ENCODE results near the gene CST7.
A peak's percentile ranks its signal among the peaks of the same experiment; 100 is the strongest.
"Not testable (repeated sequence)": the region's sequence is repeated elsewhere in the genome, so short reads cannot be mapped to it uniquely, and the experiment has no call there.

Gene CST7

DNA sequence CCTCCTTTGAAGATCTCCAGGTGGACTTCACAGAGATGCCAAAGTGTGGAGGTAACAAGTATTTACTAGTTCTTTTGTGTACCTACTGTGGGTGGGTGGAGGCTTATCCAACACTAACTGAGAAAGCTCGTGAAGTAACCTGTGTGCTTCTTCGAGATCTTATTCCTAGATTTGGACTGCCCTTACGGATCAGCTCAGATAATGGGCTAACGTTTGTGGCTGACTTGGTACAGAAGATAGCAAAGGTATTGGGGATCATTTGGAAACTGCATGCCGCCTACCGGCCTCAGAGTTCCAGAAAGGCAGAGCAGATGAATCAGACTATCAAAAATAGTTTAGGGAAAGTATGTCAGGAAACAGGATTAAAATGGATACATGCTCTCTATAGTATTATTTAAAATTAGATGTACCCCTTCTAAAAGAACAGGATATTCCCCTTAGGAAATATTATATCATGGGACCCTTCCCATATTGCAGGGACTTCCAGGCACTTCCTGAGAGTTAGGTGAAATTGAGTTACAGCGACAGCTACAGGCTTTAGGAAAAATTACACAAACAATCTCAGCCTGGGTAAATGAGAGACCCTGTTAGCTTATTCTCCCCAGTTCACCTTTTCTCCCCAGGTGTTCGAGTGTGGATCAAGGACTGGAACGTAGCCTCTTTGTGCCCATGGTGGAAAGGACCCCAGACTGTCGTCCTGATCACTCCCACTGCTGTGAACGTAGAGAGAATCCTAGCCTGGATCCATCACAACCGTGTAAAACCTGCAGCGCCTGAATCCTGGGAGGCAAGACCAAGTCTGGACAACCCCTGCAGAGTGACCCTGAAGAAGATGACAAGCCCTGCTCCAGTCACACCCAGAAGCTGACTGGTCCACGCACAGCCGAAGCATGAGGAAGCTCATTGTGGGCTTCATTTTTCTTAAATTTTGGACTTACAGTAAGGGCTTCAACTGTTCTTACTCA lies 18.1 kb upstream of the CST7 start:
- not testable (repeated sequence) for H3F3A ChIP-seq (ENCODE audit: control insufficient read depth, insufficient read depth); H3K4me3 ChIP-seq (ENCODE audit: low read length); H3K79me2 ChIP-seq (ENCODE audit: control insufficient read depth, low read length); H3K9me3 ChIP-seq (ENCODE audit: control insufficient read depth, insufficient read depth, low read length); H3K9me2 ChIP-seq (replicated peaks; ENCODE audit: control insufficient read depth, low read length); H3K4me1 ChIP-seq (ENCODE audit: control insufficient read depth, low read length); H3K4me2 ChIP-seq (ENCODE audit: low read length); H3K27ac ChIP-seq (ENCODE audit: low read depth, low read length); H3K36me3 ChIP-seq (ENCODE audit: control insufficient read depth, low read length); H4K20me1 ChIP-seq (ENCODE audit: control insufficient read depth, insufficient read depth, low read depth, low read length); H3K27me3 ChIP-seq (ENCODE audit: control insufficient read depth, low read length)
- TF ChIP-seq, protein P1, sequence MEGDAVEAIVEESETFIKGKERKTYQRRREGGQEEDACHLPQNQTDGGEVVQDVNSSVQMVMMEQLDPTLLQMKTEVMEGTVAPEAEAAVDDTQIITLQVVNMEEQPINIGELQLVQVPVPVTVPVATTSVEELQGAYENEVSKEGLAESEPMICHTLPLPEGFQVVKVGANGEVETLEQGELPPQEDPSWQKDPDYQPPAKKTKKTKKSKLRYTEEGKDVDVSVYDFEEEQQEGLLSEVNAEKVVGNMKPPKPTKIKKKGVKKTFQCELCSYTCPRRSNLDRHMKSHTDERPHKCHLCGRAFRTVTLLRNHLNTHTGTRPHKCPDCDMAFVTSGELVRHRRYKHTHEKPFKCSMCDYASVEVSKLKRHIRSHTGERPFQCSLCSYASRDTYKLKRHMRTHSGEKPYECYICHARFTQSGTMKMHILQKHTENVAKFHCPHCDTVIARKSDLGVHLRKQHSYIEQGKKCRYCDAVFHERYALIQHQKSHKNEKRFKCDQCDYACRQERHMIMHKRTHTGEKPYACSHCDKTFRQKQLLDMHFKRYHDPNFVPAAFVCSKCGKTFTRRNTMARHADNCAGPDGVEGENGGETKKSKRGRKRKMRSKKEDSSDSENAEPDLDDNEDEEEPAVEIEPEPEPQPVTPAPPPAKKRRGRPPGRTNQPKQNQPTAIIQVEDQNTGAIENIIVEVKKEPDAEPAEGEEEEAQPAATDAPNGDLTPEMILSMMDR (IDR thresholded peaks at IDR 0.05; ENCODE audit: low read depth, low read length, poor library complexity, severe bottlenecking) = peak; percentile 57

DNA sequence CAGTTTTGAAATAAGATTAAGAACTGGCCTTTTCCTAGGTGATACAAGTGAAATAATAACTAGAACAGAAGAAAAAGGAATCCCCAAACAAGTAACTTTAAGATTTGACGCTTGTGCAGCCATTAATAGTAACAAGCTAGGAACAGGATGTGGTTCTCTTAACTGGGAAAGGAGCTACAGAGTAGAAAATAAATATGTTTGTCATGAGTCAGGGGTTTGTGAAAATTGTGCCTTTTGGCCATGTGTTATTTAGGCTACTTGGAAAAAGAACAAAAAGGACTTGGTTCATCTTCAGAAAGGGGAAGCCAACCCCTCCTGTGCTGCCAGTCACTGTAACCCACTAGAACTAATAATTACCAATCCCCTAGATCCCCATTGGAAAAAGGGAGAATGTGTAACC lies 17.2 kb upstream of the CST7 start:
- H3K4me3 ChIP-seq (ENCODE audit: low read length); H3F3A ChIP-seq (ENCODE audit: control insufficient read depth, insufficient read depth); H3K9me2 ChIP-seq (replicated peaks; ENCODE audit: control insufficient read depth, low read length); H3K79me2 ChIP-seq (ENCODE audit: control insufficient read depth, low read length); H4K20me1 ChIP-seq (ENCODE audit: control insufficient read depth, insufficient read depth, low read depth, low read length); H3K27ac ChIP-seq (ENCODE audit: low read depth, low read length); H3K27me3 ChIP-seq (ENCODE audit: control insufficient read depth, low read length); H3K4me2 ChIP-seq (ENCODE audit: low read length); H3K4me1 ChIP-seq (ENCODE audit: control insufficient read depth, low read length); H3K36me3 ChIP-seq (ENCODE audit: control insufficient read depth, low read length); H3K9me3 ChIP-seq (ENCODE audit: control insufficient read depth, insufficient read depth, low read length): not testable (repeated sequence)

DNA sequence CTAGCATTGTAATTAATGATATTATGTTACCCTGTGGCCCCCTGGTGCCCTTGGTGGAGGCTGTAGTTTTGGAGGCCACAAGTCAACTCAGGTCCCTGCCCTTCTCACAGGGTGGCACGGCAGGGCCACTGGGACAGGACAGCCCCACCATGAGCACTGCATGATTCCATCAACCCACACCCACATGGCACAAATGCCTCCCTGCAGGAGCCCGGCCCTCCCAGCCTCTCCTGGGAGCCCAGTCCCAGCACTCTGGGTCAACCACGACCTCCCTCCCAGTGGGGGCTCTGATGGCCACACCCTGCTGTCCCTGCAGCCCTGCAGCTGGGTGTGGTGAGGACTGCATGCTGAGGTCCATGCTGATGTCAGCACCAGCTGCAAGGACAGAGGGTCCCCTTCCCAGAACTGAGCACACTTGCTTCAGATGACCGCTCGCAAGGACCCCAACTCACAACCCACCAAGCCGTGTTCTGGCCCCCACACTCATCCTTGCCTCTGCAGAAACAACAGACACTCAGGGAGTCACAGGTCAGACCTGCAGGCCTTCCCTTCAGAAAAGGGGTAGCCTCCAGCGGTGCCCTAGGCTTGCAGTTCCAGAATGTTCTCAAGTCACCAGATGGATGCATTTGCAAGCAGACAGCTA lies 15.7 kb upstream of the CST7 start:
- no peaks in the 10 kb centered on the region for H3F3A ChIP-seq (ENCODE audit: control insufficient read depth, insufficient read depth)
- no peak overlapping the region for H3K4me3 ChIP-seq (ENCODE audit: low read length)
- H3K4me2 ChIP-seq (ENCODE audit: low read length) = no peak overlapping the region
- H3K9me3 ChIP-seq (ENCODE audit: control insufficient read depth, insufficient read depth, low read length) = no peaks in the 10 kb centered on the region
- peaks cover 7% of the 10 kb centered on the region; the same call in 1 of the 2 replicates for H3K4me1 ChIP-seq (ENCODE audit: control insufficient read depth, low read length)
- TF ChIP-seq, protein P1 (IDR thresholded peaks at IDR 0.05; ENCODE audit: low read depth, low read length, poor library complexity, severe bottlenecking) = no peak
- no peak for TF ChIP-seq EZH2phosphoT487 (IDR thresholded peaks at IDR 0.05; ENCODE audit: borderline replicate concordance, low read length)
- no peaks in the 10 kb centered on the region for H3K9me2 ChIP-seq (replicated peaks; ENCODE audit: control insufficient read depth, low read length)
- no peaks in the 10 kb centered on the region for H3K36me3 ChIP-seq (ENCODE audit: control insufficient read depth, low read length)
- H3K79me2 ChIP-seq (ENCODE audit: control insufficient read depth, low read length) = no peaks in the 10 kb centered on the region
- H3K27me3 ChIP-seq (ENCODE audit: control insufficient read depth, low read length) = no peaks in the 10 kb centered on the region
- H3K27ac ChIP-seq (ENCODE audit: low read depth, low read length) = no peak overlapping the region
- no peaks in the 10 kb centered on the region for H4K20me1 ChIP-seq (ENCODE audit: control insufficient read depth, insufficient read depth, low read depth, low read length)

DNA sequence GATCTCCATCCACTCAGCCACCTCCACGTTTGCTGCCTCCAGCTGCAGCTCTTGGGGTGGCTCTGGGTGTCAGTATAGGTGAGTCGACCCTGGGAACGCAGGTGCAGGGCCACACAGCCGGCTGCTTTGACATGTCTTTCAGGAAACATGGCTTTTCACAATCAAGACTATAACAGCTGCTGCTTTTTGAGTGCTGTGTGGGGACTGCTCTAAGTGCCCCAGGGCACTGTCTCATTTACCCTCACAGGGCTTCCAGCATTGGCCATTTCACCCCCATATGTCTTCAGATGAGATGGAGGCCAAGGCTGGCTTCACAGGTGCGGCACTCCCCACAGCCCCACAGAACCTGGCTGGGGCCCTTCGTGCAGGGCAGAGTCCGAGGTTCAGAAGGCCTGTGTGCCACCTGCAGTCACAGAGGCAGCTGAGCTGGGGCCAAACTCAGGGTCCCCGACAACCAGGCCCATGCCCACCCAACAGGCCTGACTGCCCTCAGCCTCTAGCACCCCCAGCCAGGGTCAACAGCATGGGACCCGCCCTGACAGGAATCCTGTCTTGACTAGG lies 14.9 kb upstream of the CST7 start:
- no peaks in the 10 kb centered on the region for H3K27me3 ChIP-seq (ENCODE audit: control insufficient read depth, low read length)
- H3K9me3 ChIP-seq (ENCODE audit: control insufficient read depth, insufficient read depth, low read length) = no peaks in the 10 kb centered on the region
- no peak overlapping the region for H3K27ac ChIP-seq (ENCODE audit: low read depth, low read length)
- no peak overlapping the region for H3K4me2 ChIP-seq (ENCODE audit: low read length)
- no peaks in the 10 kb centered on the region for H3K79me2 ChIP-seq (ENCODE audit: control insufficient read depth, low read length)
- TF ChIP-seq, protein P1 (IDR thresholded peaks at IDR 0.05; ENCODE audit: low read depth, low read length, poor library complexity, severe bottlenecking) = no peak
- no peak for TF ChIP-seq EZH2phosphoT487 (IDR thresholded peaks at IDR 0.05; ENCODE audit: borderline replicate concordance, low read length)
- no peaks in the 10 kb centered on the region for H3K9me2 ChIP-seq (replicated peaks; ENCODE audit: control insufficient read depth, low read length)
- H3K4me1 ChIP-seq (ENCODE audit: control insufficient read depth, low read length) = peaks cover 7% of the 10 kb centered on the region; the same call in 1 of the 2 replicates
- H3K4me3 ChIP-seq (ENCODE audit: low read length) = no peak overlapping the region
- H4K20me1 ChIP-seq (ENCODE audit: control insufficient read depth, insufficient read depth, low read depth, low read length) = no peaks in the 10 kb centered on the region
- H3F3A ChIP-seq (ENCODE audit: control insufficient read depth, insufficient read depth) = no peaks in the 10 kb centered on the region
- no peaks in the 10 kb centered on the region for H3K36me3 ChIP-seq (ENCODE audit: control insufficient read depth, low read length)
